PC-3 (cell line): ENCODE data around the gene TRPV6.
A peak's percentile ranks its signal among the peaks of the same experiment; 100 is the strongest.

Source experiments
- CTCF ChIP-seq: fragments of 300-600 bp; sonication (generic); conservative IDR thresholded peaks from 2 replicates; pipeline ENCODE4 v1.5.1; 2017; ENCODE audit warnings: antibody characterized with exemption, low read depth, mild to moderate bottlenecking, low read length
- EZH2 ChIP-seq: fragments of 300-600 bp; sonication (generic); IDR thresholded peaks from one replicate; pipeline ENCODE4 v1.6.1; 2017; ENCODE audit warnings: antibody characterized with exemption, mild to moderate bottlenecking, low read length; ENCODE audit not compliant: unreplicated experiment
- EZH2phosphoT487 ChIP-seq: fragments of 300-600 bp; sonication (generic); IDR thresholded peaks from 2 replicates; pipeline ENCODE4 v1.6.1; 2018; ENCODE audit warnings: mild to moderate bottlenecking, antibody characterized with exemption, low read length, borderline replicate concordance

GRCh38 chr7:142880876-142881505 is 4.6 kb downstream of the TRPV6 start:
- TF ChIP-seq EZH2phosphoT487 = no peak
- peak; percentile 88 for TF ChIP-seq CTCF
- TF ChIP-seq EZH2 = no peak
